Stimulated activated CD8-positive, alpha-beta memory T cell treated with anti-CD3 and anti-CD28 coated beads, Interleukin-4, amount 100 ng/mL, for 24 hours (primary cell): Measurements from ENCODE around the gene RLN3.
"Not testable (repeated sequence)": the region's sequence is repeated elsewhere in the genome, so short reads cannot be mapped to it uniquely, and the experiment has no call there.

Experiments
- DNase-seq: peaks from one replicate; pipeline ENCODE4 v3.0.0-alpha.2; 2020; ENCODE audit warnings: low read depth

Gene RLN3

DNA sequence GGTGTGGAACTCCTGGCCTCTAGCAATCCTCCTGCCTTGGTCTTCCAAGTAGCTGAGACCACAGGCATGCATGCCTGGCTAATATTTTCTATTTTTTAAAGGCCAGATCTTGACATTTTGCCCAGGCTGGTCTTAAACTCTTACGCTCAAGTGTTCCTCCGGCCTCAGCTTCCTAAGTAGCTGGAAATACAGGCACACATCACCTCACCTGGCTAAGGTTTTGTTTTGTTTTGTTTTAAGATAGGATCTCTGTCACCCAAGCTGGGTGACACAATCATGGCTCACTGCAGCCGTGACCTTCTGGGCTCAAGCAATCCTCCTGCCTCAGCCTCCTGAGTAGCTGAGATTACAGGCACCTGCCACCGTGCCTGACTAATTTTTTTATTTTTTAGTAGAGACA is 5.5 kb upstream of the RLN3 start:
- no peak for DNase-seq

- DNase-seq = no peak
These were observed 4.3 kb upstream of the RLN3 start for GRCh38 chr19:14023404-14024235.

- not testable (repeated sequence) for DNase-seq
These were observed 1.2 kb upstream of the RLN3 start for GRCh38 chr19:14026652-14027192.

DNA sequence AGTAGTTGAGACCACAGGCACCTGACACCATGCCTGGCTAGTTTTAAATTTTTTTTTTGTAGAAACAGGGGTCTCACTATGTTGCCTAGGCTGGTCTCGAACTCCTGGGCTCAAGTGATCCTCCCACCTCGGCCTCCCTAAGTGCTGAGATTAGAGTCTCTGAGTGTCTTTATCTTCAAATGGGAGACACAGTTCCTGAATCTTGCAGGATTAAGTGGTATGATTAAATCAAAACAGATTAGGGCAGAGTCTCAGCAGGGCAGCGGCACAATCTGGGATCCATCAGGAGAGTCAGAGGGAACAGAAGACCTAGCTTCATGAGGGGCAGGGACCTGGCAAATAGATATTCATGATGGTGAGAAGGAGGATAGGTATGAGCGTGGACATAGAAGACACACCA is 953 bp downstream of the RLN3 start:
- DNase-seq = no peak

GRCh38 chr19:14030997-14031718 is 3.2 kb downstream of the RLN3 start:
- DNase-seq = no peak

DNA sequence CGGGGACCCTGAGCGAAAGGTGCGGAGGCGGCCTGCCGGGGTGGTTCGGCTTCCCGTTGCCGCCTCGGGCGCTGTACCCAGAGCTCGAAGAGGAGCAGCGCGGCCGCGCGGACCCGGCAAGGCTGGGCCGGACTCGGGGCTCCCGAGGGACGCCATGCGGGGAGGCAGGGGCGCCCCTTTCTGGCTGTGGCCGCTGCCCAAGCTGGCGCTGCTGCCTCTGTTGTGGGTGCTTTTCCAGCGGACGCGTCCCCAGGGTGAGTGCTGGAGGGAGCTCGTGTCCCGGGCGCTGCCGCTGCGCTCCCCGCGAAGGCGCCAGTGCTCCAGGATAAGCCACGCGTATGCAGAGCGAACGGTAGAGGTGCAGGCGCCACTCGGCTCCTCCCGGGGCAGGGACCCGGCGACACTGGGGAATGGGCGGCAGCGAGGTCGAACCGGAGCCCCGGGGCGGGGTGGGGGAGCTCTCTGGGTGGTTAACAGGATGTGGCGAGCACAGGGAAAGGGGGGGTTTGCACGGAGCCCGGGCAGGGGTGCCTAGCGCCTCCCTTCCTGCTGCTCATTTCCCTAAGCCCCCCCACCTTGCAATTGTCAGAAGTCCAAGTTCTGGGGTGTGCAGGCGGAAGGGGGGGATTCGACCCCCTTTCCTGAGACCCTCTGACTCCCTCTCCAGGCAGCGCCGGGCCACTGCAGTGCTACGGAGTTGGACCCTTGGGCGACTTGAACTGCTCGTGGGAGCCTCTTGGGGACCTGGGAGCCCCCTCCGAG is 4.0 kb downstream of the RLN3 start, which contains the start of gene IL27RA:
IL27RA (plus strand) TSS at position 44 of the 762 bp plus-strand sequence; CDS start at position 155, 111 bp downstream.
- peak; percentile 67 for DNase-seq

DNA sequence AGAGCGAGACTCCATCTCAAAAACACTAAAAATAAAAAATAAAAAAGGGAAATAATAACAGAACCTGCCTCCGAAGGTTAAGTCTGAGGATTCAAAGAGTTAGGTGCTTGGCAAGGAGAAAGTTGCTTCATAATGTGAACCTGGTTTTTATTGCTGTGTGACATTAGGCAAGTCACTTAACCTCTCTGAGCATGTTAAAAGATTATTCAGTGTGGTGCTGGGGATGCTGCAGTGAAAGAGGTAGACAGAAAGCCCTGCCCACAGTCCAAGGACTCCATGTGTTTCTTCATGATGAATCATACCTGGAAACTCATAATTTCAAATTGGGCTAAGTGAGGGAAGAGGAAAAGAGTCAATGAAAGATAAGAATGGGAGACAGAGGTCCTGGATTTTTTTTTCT is 6.0 kb downstream of the RLN3 start:
- no peak for DNase-seq

DNA sequence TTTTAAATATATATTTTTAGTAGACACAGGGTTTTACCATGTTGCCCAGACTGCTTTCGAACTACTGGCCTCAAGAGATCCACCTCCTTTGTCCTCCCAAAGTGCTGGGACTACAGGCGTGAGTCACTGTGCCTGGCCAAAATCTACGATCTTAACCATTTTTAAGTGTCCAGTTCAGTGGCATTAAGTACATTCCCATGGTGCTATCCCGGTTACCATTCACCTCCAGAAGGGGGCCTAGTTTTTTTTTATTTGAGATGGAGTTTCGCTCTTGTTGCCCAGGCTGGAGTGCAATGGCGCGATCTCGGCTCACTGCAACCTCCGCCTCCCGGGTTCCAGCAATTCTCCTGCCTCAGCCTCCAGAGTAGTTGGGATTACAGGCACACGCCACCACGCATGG is 7.2 kb downstream of the RLN3 start:
- DNase-seq = not testable (repeated sequence)

- no peak for DNase-seq
These were observed 7.8 kb downstream of the RLN3 start for GRCh38 chr19:14035706-14036105.

DNA sequence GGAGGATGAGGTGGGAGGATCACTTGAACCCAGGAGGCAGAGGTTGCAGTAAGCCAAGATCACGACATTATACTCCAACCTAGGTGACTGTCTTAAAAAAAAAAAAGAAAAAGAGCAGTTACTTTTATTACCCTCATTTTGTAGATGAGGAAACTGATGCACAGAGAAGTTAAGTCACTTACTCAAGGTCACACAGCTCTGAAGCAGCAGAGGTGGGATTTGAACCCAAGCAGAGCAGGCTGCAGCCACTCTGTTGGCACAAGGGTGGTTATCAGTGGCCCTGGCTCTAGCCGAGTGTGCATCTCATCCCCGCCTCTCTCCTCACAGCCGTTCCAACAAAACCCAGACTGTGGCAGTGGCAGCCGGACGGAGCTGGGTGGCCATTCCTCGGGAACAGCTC is 11.2 kb downstream of the RLN3 start:
- DNase-seq = no peak

DNA sequence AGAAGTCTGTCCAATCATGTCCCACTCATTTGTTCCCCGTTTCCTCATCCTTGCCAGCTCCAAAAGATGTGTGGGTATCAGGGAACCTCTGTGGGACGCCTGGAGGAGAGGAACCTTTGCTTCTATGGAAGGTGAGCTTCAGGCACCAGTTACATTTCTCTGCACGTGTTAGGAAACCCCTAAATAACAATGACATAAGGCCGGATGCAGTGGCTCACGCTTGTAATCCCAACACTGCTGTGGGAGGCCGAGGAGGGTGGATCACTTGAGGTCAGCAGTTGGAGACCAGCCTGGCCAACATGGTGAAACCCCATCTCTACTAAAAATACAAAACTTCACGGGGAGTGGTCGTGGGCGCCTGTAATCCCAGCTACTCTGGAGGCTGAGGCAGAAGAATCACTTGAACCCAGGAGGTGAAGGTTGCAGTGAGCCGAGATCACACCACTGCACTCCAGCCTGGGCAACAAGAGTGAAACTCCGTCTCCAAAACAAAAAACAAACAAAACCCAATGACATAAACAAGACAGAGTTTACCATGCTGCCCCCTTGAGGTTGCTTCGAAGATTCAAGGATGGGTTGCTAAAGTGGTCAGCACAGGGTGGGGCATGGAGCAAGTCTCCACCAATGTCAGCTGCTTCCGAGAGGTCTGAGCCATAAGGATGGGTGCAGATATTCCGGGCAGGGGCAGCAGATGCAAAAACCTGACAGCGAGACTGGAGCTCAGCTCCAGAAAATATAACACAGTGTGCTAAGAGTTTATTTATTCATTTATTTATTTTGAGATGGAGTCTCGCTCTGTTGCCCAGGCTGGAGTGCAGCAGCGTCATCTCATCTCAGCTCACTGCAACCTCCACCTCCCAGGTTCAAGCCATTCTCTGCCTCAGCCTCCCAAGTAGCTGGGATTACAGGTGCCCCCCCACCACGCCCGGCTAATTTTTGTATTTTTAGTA is 15.0 kb downstream of the RLN3 start:
- DNase-seq = peak; percentile 19

GRCh38 chr19:14047866-14048265 is 19.9 kb downstream of the RLN3 start:
- not testable (repeated sequence) for DNase-seq

DNA sequence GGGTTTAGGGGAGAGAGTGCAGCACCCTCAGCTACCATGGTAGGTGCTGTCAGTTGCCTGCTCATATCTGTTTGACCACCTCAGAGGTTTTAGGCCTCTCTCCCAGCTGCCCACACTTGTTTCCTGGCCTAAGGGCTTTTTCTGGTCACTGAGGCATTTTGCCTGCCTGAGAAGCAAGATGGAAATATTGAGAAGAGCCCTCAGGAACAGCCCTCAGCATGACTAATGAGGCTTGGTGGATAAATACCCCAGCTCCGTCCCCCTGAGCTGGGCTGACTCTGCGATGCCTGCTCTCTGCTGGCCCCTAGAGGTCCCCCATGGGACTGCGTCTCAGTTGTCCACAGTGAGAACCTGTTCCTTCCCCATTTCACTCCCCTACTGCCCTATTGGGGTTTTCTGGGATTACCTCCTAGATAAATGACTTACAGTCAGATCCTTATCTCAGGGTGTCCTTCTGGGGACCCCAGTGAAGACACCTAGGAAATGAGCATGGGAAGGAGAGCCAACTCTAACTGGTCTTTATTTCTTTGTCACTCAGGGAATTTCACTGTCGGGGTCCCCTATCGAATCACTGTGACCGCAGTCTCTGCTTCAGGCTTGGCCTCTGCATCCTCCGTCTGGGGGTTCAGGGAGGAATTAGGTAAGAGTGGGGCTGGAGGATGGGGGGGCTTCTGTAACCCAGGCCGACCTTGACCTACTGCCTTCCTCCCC is 20.6 kb downstream of the RLN3 start:
- DNase-seq = peak; percentile 67

DNA sequence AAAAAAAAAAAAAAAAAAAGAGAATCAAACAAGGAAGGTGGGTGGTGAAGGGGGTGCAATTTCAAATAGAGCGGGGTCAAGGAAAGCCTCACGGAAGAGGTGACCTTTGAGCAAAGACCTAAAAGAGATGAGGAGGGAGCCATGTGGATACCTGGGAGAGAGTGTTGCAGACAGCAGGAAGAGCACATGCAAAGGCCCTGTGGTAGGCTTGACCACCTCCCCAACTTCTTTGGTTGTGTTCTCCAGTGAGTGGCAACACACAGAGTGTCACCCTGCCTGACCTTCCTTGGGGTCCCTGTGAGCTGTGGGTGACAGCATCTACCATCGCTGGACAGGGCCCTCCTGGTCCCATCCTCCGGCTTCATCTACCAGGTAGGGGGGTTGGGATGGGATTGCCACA is 22.6 kb downstream of the RLN3 start:
- DNase-seq = no peak

DNA sequence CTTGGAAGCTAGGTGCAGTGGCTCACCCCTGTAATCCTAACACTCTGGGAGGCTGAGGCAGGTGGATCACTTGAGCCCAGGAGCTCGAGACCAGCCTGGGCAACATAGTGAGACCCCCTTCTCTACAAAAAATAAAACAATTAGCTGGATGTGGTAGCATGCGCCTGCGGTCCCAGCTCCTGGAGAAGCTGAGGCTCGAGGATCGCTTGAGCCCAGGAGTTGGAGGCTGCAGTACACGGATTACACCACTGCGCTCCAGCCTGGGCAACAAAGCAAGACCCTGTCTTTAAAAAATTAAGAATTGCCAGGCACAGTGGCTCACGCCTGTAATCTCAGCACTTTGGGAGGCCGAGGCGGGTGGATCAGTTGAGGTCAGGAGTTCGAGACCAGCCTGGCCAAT is 23.0 kb downstream of the RLN3 start:
- DNase-seq = not testable (repeated sequence)

DNA sequence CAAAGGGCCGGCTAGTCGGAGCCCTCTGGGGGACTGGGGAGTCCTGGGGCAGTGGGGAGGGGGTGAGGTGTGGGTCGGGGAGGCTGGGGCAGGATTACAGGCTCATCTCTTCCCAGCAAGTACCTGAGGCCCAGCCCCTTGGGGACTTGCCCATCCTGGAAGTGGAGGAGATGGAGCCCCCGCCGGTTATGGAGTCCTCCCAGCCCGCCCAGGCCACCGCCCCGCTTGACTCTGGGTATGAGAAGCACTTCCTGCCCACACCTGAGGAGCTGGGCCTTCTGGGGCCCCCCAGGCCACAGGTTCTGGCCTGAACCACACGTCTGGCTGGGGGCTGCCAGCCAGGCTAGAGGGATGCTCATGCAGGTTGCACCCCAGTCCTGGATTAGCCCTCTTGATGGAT is 24.0 kb downstream of the RLN3 start:
- no peak for DNase-seq

DNA sequence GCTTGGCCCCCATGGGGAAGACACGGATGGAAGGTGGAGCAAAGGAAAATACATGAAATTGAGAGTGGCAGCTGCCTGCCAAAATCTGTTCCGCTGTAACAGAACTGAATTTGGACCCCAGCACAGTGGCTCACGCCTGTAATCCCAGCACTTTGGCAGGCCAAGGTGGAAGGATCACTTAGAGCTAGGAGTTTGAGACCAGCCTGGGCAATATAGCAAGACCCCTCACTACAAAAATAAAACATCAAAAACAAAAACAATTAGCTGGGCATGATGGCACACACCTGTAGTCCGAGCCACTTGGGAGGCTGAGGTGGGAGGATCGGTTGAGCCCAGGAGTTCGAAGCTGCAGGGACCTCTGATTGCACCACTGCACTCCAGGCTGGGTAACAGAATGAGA is 24.5 kb downstream of the RLN3 start:
- no peak for DNase-seq

DNA sequence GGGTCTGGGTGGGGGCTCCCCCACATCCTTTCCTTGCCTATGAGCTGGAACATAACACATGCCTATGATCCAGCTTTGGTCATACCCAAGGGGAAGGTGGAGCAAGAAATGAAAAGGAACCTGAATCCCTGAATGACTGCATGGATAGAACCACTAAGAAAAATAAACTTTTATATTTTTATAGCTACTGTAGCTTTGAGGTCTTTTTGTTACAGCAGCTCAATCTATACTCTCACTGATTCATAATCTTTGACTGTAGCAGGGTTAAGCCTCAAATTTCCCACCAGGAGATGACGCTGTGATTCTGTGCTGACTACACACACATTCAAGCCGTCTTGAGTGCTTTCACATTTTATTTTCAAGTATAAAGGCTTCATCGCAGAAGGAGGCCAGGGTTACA is 25.1 kb downstream of the RLN3 start:
- DNase-seq = no peak

DNA sequence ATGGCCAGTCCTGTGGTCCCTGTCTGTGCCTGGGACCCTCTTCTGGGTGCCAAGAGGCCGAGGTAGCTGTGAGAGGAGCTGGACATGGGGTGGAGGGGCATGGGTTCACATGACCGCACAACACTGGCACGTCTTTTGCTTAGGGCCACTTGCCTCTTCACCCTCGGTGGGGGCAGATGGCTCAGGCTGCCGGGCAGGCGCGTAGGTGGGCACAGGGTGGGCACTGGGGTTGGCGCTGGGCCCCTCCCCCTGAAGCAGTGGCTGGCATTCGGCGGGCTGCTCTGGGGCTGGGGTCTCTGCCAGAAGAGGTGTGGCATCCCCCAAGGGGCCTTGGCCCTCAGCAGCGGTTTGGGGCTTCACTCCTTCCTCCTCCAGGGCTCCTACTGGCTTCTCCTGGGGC is 25.6 kb downstream of the RLN3 start:
- no peak for DNase-seq

GRCh38 chr19:14054099-14054498 is 26.2 kb downstream of the RLN3 start:
- DNase-seq = no peak

- DNase-seq = no peak
These were observed 26.8 kb downstream of the RLN3 start for GRCh38 chr19:14054721-14055120.
